Activated T-cell treated with anti-CD3 and anti-CD28 coated beads for 48 hours (primary cell): ENCODE measurements around the gene LEP.

Experiments
- DNase-seq: peaks from one replicate; pipeline ENCODE4 v3.0.0-alpha.2; 2020; ENCODE audit warnings: low read depth

Gene LEP

GRCh38 chr7:128247108-128247507 is 6.0 kb downstream of the LEP start:
- no peak for DNase-seq

- DNase-seq = no peak
Measured at GRCh38 chr7:128247640-128248194, 6.6 kb downstream of the LEP start.

GRCh38 chr7:128251337-128251736 is 10.3 kb downstream of the LEP start:
- no peak for DNase-seq

- no peak for DNase-seq
Measured at GRCh38 chr7:128253701-128254100, 12.6 kb downstream of the LEP start.

DNA sequence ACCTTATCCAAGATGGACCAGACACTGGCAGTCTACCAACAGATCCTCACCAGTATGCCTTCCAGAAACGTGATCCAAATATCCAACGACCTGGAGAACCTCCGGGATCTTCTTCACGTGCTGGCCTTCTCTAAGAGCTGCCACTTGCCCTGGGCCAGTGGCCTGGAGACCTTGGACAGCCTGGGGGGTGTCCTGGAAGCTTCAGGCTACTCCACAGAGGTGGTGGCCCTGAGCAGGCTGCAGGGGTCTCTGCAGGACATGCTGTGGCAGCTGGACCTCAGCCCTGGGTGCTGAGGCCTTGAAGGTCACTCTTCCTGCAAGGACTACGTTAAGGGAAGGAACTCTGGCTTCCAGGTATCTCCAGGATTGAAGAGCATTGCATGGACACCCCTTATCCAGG is 13.4 kb downstream of the LEP start:
- DNase-seq = no peak

DNA sequence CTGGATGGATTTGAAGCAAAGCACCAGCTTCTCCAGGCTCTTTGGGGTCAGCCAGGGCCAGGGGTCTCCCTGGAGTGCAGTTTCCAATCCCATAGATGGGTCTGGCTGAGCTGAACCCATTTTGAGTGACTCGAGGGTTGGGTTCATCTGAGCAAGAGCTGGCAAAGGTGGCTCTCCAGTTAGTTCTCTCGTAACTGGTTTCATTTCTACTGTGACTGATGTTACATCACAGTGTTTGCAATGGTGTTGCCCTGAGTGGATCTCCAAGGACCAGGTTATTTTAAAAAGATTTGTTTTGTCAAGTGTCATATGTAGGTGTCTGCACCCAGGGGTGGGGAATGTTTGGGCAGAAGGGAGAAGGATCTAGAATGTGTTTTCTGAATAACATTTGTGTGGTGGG is 14.2 kb downstream of the LEP start:
- no peak for DNase-seq

- no peak for DNase-seq
Measured at GRCh38 chr7:128257458-128257857, 16.4 kb downstream of the LEP start.

DNA sequence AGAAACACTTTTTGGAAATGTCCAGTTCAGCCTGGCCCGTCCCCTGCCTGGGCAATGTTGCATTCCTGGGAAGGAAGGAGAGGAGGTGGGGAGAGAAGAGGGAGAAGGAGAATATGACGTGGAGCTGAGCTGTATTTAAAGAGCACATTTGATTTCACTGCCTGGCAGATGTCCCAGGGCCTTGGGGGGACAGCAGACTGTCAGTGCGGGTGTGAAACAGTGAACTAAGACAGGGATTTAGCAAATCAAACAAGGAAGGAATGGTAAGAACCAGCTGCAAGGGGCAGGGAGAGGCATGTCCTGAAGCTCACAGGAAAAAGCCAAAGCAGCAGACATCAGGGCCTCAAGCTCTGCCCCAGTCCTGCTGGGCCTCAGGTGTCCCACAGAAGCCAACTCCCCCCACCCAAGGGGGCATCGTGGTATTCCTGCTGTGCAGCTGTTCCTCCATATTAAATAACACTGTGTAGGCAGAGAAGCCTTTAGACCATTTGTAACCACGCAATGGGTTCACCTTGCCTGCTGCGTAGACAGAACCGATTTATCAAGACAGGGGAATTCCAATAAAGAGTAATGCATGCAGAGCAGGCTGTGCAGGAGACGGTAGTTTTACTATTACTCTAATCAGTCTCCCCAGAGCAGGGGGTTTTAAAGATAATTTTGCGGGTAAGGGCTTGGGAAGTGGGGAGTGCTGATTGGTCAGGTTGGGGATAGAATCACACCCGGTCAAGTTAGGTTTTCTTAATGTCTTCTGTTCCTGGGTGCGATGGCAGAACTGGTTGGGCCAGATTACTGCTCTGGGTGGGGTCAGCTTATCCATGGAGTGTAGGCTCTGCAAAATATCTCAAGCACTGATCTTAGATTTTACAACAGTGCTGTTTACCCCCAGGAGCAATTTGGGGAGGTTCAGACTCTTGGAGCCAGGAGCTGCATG is 18.3 kb downstream of the LEP start:
- DNase-seq = no peak

DNA sequence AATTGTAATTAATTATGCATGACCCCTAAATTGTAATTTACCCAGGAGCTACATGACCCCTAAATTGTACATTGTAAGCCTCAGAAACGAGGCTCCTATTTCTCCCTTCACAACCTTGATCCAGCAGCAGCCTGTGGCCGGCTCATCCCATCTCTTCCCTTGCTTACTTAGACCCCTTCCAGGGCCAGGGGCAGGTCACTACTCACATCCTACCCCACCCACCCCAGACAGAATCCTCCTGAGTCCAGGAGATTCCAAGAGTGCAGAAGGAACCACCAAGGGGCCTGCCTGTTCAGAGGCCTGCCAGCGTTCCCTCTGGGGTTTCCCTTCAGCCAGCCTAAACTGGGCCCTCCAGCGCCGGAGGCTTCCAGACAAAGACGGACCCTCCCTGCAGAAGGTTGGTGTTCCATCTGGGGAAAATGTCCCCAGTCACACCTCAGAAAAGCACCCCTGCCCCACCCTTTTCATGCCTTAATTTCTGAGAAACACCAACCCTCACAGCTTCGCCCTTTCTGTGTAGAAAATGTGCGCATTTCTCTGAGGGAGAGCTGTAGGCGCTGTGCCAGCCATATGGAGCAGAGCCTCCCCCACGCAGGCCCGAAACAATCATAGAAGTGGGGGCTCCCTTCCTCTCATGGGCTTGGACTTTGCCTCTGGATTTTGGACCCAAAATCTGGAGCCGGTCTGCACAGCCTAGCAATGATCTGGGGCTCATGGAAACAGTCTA is 19.2 kb downstream of the LEP start:
- no peak for DNase-seq

DNA sequence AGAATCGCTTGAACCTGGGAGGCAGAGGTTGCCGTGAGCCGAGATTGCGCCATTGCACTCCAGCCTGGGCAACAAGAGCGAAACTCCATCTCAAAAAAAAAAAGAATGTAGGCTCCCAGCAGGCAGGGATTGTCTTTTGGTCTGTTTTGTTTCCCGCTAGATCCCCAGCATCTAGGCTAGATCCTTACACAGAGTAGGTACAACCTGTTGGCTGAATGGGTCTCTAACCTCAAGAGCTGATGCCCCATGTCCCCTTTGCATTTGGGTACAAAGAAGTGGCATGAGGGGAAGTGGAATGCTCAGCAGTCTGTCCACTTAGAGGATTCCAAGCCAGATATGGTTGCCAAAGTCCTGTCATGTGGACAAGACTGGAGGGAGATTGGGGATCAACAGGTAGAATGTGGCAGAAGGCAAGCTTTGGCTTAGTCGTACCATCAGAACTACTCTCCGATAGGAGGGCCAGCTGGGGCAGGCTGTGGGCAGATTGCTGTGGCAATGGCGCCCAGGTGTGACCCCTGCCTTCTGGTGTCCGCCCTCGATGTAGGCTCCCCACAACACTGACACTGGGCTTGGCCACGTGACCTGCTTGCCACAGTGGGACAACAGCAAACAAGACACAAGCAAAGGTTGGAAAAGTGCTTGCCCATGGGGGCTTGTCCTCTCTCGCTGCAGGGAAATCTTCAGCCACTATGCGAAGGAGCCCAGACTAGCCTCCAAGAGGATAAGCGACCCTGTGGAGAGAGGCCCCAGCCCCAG is 21.4 kb downstream of the LEP start:
- no peak for DNase-seq

GRCh38 chr7:128263420-128263819 is 22.3 kb downstream of the LEP start:
- no peak for DNase-seq

DNA sequence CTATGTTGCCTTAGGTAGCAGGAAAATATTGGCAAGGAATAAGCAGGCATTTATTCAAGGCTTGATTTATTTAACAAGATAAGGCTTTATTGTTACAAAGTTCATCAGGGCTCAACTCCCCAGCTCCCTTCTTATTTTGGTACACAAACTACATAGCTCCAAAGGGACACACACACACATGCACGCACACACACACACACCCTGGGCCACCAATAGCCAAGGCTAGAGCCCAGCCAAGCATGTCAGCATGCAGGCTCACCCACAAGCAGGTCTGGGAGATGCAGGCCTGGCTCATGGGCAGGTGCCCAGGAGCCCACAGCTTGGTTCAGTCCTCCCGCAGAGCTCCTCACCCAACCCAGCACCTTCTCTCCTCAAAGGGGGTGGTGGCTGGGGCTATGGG is 23.4 kb downstream of the LEP start:
- DNase-seq = no peak

GRCh38 chr7:128265156-128265905 is 24.3 kb downstream of the LEP start:
- no peak for DNase-seq

- no peak for DNase-seq
Measured at GRCh38 chr7:128265906-128266300, 24.8 kb downstream of the LEP start.

- no peak for DNase-seq
Measured at GRCh38 chr7:128266529-128266882, 25.4 kb downstream of the LEP start.

GRCh38 chr7:128266883-128267594 is 26.0 kb downstream of the LEP start:
- no peak for DNase-seq

DNA sequence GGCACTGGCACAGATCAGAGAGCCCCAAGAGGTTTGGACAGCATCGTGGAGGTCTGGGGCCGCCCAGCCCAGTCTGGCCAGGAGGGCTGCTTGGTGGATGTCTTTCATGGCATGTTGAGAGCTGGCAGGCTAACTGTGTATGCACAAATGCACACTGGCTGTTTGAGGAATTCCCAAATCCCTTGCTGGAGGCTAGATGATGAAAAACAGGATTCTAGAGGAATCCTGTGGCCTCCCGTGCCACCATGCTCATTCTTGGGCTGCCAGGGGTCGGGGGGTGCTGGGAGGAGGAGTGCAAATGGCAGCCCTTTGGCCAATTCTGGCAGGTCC is 26.5 kb downstream of the LEP start:
- no peak for DNase-seq

- DNase-seq = no peak
Measured at GRCh38 chr7:128268233-128268632, 27.2 kb downstream of the LEP start.

- no peak for DNase-seq
Measured at GRCh38 chr7:128270826-128271272, 29.8 kb downstream of the LEP start.

- DNase-seq = no peak
Measured at GRCh38 chr7:128271471-128271941, 30.4 kb downstream of the LEP start.

DNA sequence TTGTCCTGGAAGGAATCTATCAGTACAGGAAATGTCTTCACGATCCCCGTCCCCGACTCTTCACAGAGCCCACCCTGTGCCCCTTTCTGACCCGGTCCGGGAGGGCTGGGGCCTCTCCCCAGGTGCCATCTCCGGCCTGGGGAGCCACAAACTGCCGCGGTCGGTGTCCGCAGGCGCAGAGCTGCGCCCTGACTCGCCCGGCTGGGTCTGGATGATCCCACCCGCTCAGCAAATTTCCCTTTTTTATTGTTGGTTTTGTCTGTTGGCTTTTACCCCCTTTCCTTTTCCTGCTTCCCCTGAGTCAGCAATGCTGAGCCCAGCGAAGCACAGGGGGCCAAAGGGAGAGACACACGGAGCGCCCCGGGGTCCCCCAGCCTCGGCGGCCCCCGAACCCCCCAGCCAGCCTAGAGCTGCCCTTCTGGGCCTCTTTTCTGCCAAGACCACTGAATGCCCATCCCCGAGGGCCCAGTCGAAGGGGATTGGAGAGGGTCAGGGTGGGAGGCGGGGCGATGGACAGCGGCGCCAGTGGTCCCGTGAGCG is 30.9 kb downstream of the LEP start:
- no peak for DNase-seq
